ENCODE results near the gene TMEM115.

Gene TMEM115

GRCh38 chr3:50358911-50359759, at the start of gene TMEM115:
Gene TMEM115 (minus strand): TSS chr3:50359521. CDS start chr3:50359063, 458 bp downstream.
- in situ Hi-C loops (cut with HindIII; ENCODE audit: low sequenced_read_pairs): no loop called here

- in situ Hi-C loops (cut with HindIII; ENCODE audit: low sequenced_read_pairs): no loop called here
These were observed 49.2 kb upstream of the TMEM115 start for GRCh38 chr3:50408443-50408944.

GRCh38 chr3:50406487-50406886, 47.2 kb upstream of the TMEM115 start:
- in situ Hi-C loops (cut with HindIII; ENCODE audit: low sequenced_read_pairs): no loop called here

GRCh38 chr3:50405249-50405648, 45.9 kb upstream of the TMEM115 start:
- in situ Hi-C loops (cut with HindIII; ENCODE audit: low sequenced_read_pairs): no loop called here

GRCh38 chr3:50401978-50402595, 42.8 kb upstream of the TMEM115 start:
- in situ Hi-C loops (cut with HindIII; ENCODE audit: low sequenced_read_pairs): no loop called here

- in situ Hi-C loops (cut with HindIII; ENCODE audit: low sequenced_read_pairs): no loop called here
These were observed 37.2 kb upstream of the TMEM115 start for GRCh38 chr3:50396502-50396901.

- in situ Hi-C loops (cut with HindIII; ENCODE audit: low sequenced_read_pairs): no loop called here
These were observed 35.9 kb upstream of the TMEM115 start for GRCh38 chr3:50395070-50395860.

- in situ Hi-C loops (cut with HindIII; ENCODE audit: low sequenced_read_pairs): no loop called here
These were observed 33.7 kb upstream of the TMEM115 start for GRCh38 chr3:50393061-50393460.

GRCh38 chr3:50392101-50392715, 32.9 kb upstream of the TMEM115 start:
- in situ Hi-C loops (cut with HindIII; ENCODE audit: low sequenced_read_pairs): no loop called here

GRCh38 chr3:50390508-50391224, 31.3 kb upstream of the TMEM115 start:
- in situ Hi-C loops (cut with HindIII; ENCODE audit: low sequenced_read_pairs): no loop called here

GRCh38 chr3:50389414-50389767, 30.1 kb upstream of the TMEM115 start:
- in situ Hi-C loops (cut with HindIII; ENCODE audit: low sequenced_read_pairs): no loop called here

GRCh38 chr3:50388720-50389413, 29.5 kb upstream of the TMEM115 start:
- in situ Hi-C loops (cut with HindIII; ENCODE audit: low sequenced_read_pairs): no loop called here

- in situ Hi-C loops (cut with HindIII; ENCODE audit: low sequenced_read_pairs): no loop called here
These were observed 28.8 kb upstream of the TMEM115 start for GRCh38 chr3:50388016-50388719.

- in situ Hi-C loops (cut with HindIII; ENCODE audit: low sequenced_read_pairs): no loop called here
These were observed 26.4 kb upstream of the TMEM115 start for GRCh38 chr3:50385754-50386153.

- in situ Hi-C loops (cut with HindIII; ENCODE audit: low sequenced_read_pairs): no loop called here
These were observed 24.4 kb upstream of the TMEM115 start for GRCh38 chr3:50383750-50384149.

- in situ Hi-C loops (cut with HindIII; ENCODE audit: low sequenced_read_pairs): no loop called here
These were observed 23.4 kb upstream of the TMEM115 start for GRCh38 chr3:50382722-50383121.

GRCh38 chr3:50381383-50381782, 22.1 kb upstream of the TMEM115 start:
- in situ Hi-C loops (cut with HindIII; ENCODE audit: low sequenced_read_pairs): no loop called here

GRCh38 chr3:50380405-50381085, 21.2 kb upstream of the TMEM115 start:
- in situ Hi-C loops (cut with HindIII; ENCODE audit: low sequenced_read_pairs): no loop called here

- in situ Hi-C loops (cut with HindIII; ENCODE audit: low sequenced_read_pairs): no loop called here
These were observed 19.4 kb upstream of the TMEM115 start for GRCh38 chr3:50378757-50379156.

Data from endothelial cell of hepatic sinusoid (primary cell).